IMR-90 (cell line): Measurements from ENCODE around the gene TOR1A.

ENCODE experiments used
- MAFK ChIP-seq: IDR thresholded peaks from 2 replicates; pipeline ENCODE4 v1.6.1; 2012; ENCODE audit warnings: low read depth, low read length, improper control_type of control experiment
- MAZ ChIP-seq: IDR thresholded peaks from 2 replicates; pipeline ENCODE4 v1.6.1; 2012; ENCODE audit warnings: low read depth, mild to moderate bottlenecking, low read length, improper control_type of control experiment, moderate library complexity, borderline replicate concordance
- POLR2A ChIP-seq: IDR thresholded peaks from 2 replicates; pipeline ENCODE4 v1.6.1; 2012; ENCODE audit warnings: mild to moderate bottlenecking, low read depth, low read length
- RFX5 ChIP-seq: IDR thresholded peaks from 2 replicates; pipeline ENCODE4 v1.8.0; 2012; ENCODE audit warnings: low read depth, mild to moderate bottlenecking, low read length, moderate library complexity
- SMC3 ChIP-seq: fragments of 150-350 bp; IDR thresholded peaks from 2 replicates; pipeline ENCODE4 v1.6.1; 2016; ENCODE audit warnings: low read depth, mild to moderate bottlenecking, antibody characterized with exemption, low read length, moderate library complexity
- TF ChIP-seq, protein P1 (sequence below): fragments of 150-350 bp; IDR thresholded peaks from 2 replicates; pipeline ENCODE4 v1.6.1; 2016; ENCODE audit warnings: low read depth, mild to moderate bottlenecking, low read length, moderate library complexity, borderline replicate concordance
- TF ChIP-seq, protein P2 (sequence below): conservative IDR thresholded peaks from 2 replicates; pipeline ENCODE4 v1.5.1; 2012; ENCODE audit warnings: mild to moderate bottlenecking, low read depth, low read length, improper control_type of control experiment
- TF ChIP-seq, protein P3 (sequence below): fragments of 150-350 bp; IDR thresholded peaks from 2 replicates; pipeline ENCODE4 v1.6.1; 2017; ENCODE audit warnings: mild to moderate bottlenecking, antibody characterized with exemption, low read length, low read depth

DNA sequence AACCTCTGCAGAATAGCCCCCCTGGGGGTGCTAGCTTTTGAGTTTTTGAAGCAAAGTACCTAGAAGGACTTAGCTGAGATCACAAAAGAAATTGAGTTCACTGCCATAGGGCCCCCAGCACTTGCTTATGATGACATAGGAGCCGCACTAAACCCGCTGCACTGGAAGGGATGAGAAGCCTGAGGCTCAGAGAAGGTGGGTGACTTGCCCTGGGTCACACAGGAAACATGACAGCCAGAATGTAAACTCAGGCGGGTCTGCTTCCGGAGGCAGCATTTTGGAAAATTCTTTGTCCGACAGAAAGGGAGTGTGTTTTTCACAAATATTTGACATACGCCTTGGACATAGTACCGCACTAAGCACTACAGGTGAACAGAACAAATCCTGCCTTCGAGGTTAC, 29.4 kb downstream of the TOR1A start:
- TF ChIP-seq, protein P1, sequence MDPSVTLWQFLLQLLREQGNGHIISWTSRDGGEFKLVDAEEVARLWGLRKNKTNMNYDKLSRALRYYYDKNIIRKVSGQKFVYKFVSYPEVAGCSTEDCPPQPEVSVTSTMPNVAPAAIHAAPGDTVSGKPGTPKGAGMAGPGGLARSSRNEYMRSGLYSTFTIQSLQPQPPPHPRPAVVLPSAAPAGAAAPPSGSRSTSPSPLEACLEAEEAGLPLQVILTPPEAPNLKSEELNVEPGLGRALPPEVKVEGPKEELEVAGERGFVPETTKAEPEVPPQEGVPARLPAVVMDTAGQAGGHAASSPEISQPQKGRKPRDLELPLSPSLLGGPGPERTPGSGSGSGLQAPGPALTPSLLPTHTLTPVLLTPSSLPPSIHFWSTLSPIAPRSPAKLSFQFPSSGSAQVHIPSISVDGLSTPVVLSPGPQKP, result no peak
- TF ChIP-seq POLR2A (no peak), SMC3 (no peak), RFX5 (no peak), MAZ (no peak), MAFK (no peak)
- TF ChIP-seq, protein P2, sequence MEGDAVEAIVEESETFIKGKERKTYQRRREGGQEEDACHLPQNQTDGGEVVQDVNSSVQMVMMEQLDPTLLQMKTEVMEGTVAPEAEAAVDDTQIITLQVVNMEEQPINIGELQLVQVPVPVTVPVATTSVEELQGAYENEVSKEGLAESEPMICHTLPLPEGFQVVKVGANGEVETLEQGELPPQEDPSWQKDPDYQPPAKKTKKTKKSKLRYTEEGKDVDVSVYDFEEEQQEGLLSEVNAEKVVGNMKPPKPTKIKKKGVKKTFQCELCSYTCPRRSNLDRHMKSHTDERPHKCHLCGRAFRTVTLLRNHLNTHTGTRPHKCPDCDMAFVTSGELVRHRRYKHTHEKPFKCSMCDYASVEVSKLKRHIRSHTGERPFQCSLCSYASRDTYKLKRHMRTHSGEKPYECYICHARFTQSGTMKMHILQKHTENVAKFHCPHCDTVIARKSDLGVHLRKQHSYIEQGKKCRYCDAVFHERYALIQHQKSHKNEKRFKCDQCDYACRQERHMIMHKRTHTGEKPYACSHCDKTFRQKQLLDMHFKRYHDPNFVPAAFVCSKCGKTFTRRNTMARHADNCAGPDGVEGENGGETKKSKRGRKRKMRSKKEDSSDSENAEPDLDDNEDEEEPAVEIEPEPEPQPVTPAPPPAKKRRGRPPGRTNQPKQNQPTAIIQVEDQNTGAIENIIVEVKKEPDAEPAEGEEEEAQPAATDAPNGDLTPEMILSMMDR, result no peak
- TF ChIP-seq, protein P3, sequence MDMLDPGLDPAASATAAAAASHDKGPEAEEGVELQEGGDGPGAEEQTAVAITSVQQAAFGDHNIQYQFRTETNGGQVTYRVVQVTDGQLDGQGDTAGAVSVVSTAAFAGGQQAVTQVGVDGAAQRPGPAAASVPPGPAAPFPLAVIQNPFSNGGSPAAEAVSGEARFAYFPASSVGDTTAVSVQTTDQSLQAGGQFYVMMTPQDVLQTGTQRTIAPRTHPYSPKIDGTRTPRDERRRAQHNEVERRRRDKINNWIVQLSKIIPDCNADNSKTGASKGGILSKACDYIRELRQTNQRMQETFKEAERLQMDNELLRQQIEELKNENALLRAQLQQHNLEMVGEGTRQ, result no peak
